OCI-M1 (cell line): Measurements from ENCODE around the gene SLCO2B1.

Source experiments
- DNase-seq: peaks from one replicate; lab custom pipeline; 2025; lab: John Stamatoyannopoulos, UW

The SLCO2B1 gene

GRCh38 chr11:75193711-75194110 is 42.8 kb downstream of the SLCO2B1 start:
- DNase-seq = no peak

GRCh38 chr11:75194147-75194546 is 43.2 kb downstream of the SLCO2B1 start:
- no peak for DNase-seq

GRCh38 chr11:75195167-75195962 is 44.5 kb downstream of the SLCO2B1 start:
- DNase-seq = no peak

GRCh38 chr11:75196426-75196825 is 45.5 kb downstream of the SLCO2B1 start:
- DNase-seq = no peak

- no peak for DNase-seq
These were observed 46.8 kb downstream of the SLCO2B1 start for GRCh38 chr11:75197512-75198277.

- DNase-seq = no peak
These were observed 47.5 kb downstream of the SLCO2B1 start for GRCh38 chr11:75198278-75198973.

- DNase-seq = no peak
These were observed 48.6 kb downstream of the SLCO2B1 start for GRCh38 chr11:75199412-75199955.

- DNase-seq = no peak
These were observed 49.1 kb downstream of the SLCO2B1 start for GRCh38 chr11:75200051-75200450.

GRCh38 chr11:75200531-75200930 is 49.6 kb downstream of the SLCO2B1 start:
- DNase-seq = no peak

GRCh38 chr11:75201771-75202170 is 50.9 kb downstream of the SLCO2B1 start:
- DNase-seq = no peak

- no peak for DNase-seq
These were observed 51.3 kb downstream of the SLCO2B1 start for GRCh38 chr11:75202195-75202594.

GRCh38 chr11:75203138-75203537 is 52.2 kb downstream of the SLCO2B1 start:
- DNase-seq = no peak

- DNase-seq = no peak
These were observed 52.7 kb downstream of the SLCO2B1 start for GRCh38 chr11:75203641-75204011.

GRCh38 chr11:75204012-75204674 is 53.2 kb downstream of the SLCO2B1 start:
- DNase-seq = no peak

GRCh38 chr11:75204685-75205563 is 54.0 kb downstream of the SLCO2B1 start:
- peak; percentile 99 for DNase-seq

GRCh38 chr11:75205564-75206020 is 54.7 kb downstream of the SLCO2B1 start:
- peak; percentile 58 for DNase-seq

GRCh38 chr11:75208446-75208845 is 57.5 kb downstream of the SLCO2B1 start:
- peak; percentile 100 for DNase-seq

- peak; percentile 42 for DNase-seq
These were observed 61.5 kb downstream of the SLCO2B1 start for GRCh38 chr11:75212411-75212810.

GRCh38 chr11:75214411-75214821 is 63.5 kb downstream of the SLCO2B1 start:
- DNase-seq = peak; percentile 99

GRCh38 chr11:75214843-75215242 is 63.9 kb downstream of the SLCO2B1 start:
- DNase-seq = no peak

- no peak for DNase-seq
These were observed 69.0 kb downstream of the SLCO2B1 start for GRCh38 chr11:75219869-75220268.
